Naive thymus-derived CD4-positive, alpha-beta T cell (primary cell): ENCODE data around the gene ENTREP1. TPM values are rescaled to one million over a fixed set of nuclear protein-coding genes. Genes with fewer than 3 reads are reported as not detected.

Source experiments
- ATAC-seq: fragments of 150-1000 bp; cut with Tn5 transposase; 2 replicates; pipeline ENCODE4 v1.10.0; 2021; ENCODE audit warnings: mild to moderate bottlenecking, moderate library complexity
- CTCF ChIA-PET: fragments of 350-600 bp; sonication (Branson Sonifier 250); formaldehyde crosslinking; loops from one replicate; lab custom pipeline; 2021; ENCODE audit warnings: antibody characterized with exemption; lab: Charles Lee
- POLR2A ChIA-PET: fragments of 350-600 bp; sonication (Branson Sonifier 250); formaldehyde crosslinking; loops from one replicate; lab custom pipeline; 2021; ENCODE audit warnings: antibody characterized with exemption, inconsistent platforms; lab: Charles Lee
- DNase-seq, 9 donors: peaks; one replicate each; pipeline versions ENCODE4 v3.0.0 to v3.0.0-alpha.2; 2020 to 2022; ENCODE audit warnings: mixed read lengths in 1 of 9
- H3K27ac ChIP-seq: one replicate; pipeline ENCODE4 v1.7.0; 2013; ENCODE audit warnings: mild to moderate bottlenecking, low read depth, low read length, moderate library complexity
- H3K27me3 ChIP-seq, 2 donors: one replicate each; pipeline ENCODE4 v1.7.0; 2013; ENCODE audit warnings: low read length in 2 of 2, mild to moderate bottlenecking in 2 of 2, moderate library complexity in 2 of 2; ENCODE audit not compliant: control insufficient read depth in 2 of 2, insufficient read depth in 2 of 2
- H3K36me3 ChIP-seq, 3 experiments: 1 replicate in 2 of 3; 2 replicates in 1 of 3; pipeline ENCODE4 v1.7.0; 2013; ENCODE audit warnings: low read length in 3 of 3, mild to moderate bottlenecking in 3 of 3, moderate library complexity in 1 of 3; ENCODE audit not compliant: insufficient read depth in 3 of 3, control insufficient read depth in 2 of 3
- H3K4me1 ChIP-seq, 2 donors: one replicate each; pipeline ENCODE4 v1.7.0; 2013; ENCODE audit warnings: low read length in 2 of 2, mild to moderate bottlenecking in 2 of 2, moderate library complexity in 1 of 2; ENCODE audit not compliant: control insufficient read depth in 2 of 2, insufficient read depth in 2 of 2
- H3K4me3 ChIP-seq: 2 replicates; pipeline ENCODE4 v1.7.0; 2013; ENCODE audit warnings: mild to moderate bottlenecking, low read length
- H3K9me3 ChIP-seq, 3 experiments: 1 replicate in 2 of 3; 2 replicates in 1 of 3; pipeline ENCODE4 v1.7.0; 2013; ENCODE audit warnings: low read length in 3 of 3; ENCODE audit not compliant: control insufficient read depth in 2 of 3
- H3K27ac Mint-ChIP-seq, 9 donors: one replicate each; pipeline ENCODE4 v1.8.0; 2020 to 2022; ENCODE audit warnings: mixed read lengths in 9 of 9, mild to moderate bottlenecking in 8 of 9, moderate library complexity in 5 of 9, inconsistent platforms in 2 of 9
- H3K27me3 Mint-ChIP-seq, 5 donors: one replicate each; pipeline ENCODE4 v1.8.0; 2021 to 2022; ENCODE audit warnings: mixed read lengths in 5 of 5, mild to moderate bottlenecking in 1 of 5
- H3K36me3 Mint-ChIP-seq, 5 donors: one replicate each; pipeline ENCODE4 v1.8.0; 2020 to 2022; ENCODE audit warnings: mixed read lengths in 5 of 5, mild to moderate bottlenecking in 3 of 5, inconsistent platforms in 1 of 5
- H3K4me1 Mint-ChIP-seq, 7 donors: one replicate each; pipeline ENCODE4 v1.8.0; 2020 to 2022; ENCODE audit warnings: mixed read lengths in 7 of 7, mild to moderate bottlenecking in 3 of 7, inconsistent platforms in 1 of 7
- H3K4me3 Mint-ChIP-seq, 10 donors: one replicate each; pipeline ENCODE4 v1.8.0; 2020 to 2022; ENCODE audit warnings: mild to moderate bottlenecking in 10 of 10, mixed read lengths in 10 of 10, moderate library complexity in 6 of 10, inconsistent platforms in 2 of 10
- H3K9me3 Mint-ChIP-seq, 11 donors: one replicate each; pipeline ENCODE4 v1.8.0; 2020 to 2022; ENCODE audit warnings: mixed read lengths in 11 of 11, mild to moderate bottlenecking in 4 of 11, inconsistent platforms in 1 of 11, moderate library complexity in 1 of 11
- intact Hi-C, 2 donors: fragments of 100-400 bp; cut with micrococcal nuclease; formaldehyde crosslinking; loops; one replicate each; pipeline ENCODE4 v1.15.1; 2023
- polyA plus RNA-seq, 2 donors: library from polyadenylated mRNA; unstranded; fragments of 300-500 nt; fragmentation: Illumina TruSeq; gene quantifications; one replicate each; pipeline ENCODE4 v1.2.3, GENCODE V29; 2021
- total RNA-seq, 6 experiments: library from RNA in 5 of 6; stranded (reverse) in 5 of 6; gene quantifications; 1 replicate in 5 of 6; 2 replicates in 1 of 6; pipeline ENCODE4 v1.2.3 and lab custom pipeline; 2021 to 2026

ENTREP1 gene
- total and polyA plus RNA-seq, 7 experiments from 2014 or later: not detected

DNA sequence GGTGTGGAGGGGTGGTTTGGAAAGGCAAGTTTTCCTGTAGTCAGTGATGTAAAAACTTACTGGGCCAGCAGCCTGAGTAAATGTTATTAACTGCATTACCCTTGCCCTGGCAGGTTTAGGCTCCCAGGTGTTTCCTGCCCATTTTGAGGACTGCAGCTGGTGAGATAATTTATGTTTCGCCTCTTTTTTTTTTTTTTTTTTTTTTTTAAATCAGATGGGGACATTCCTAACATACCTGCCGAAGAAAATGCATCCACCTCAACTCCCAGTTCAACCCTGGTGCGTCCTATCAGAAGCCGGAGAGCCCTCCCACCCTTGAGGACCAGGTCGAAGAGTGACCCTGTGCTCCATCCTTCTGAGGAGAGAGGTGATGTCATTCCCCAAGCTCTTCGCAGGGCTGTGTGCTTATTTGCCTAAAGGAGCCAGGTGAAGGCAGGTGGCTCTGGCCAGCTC lies 60.6 kb downstream of the ENTREP1 start:
- Histone ChIP-seq H3K4me3 (no peak overlapping the region), H3K27ac (no peak overlapping the region), H3K9me3 (no peaks in the 10 kb centered on the region), H3K27me3 (no peaks in the 10 kb centered on the region), H3K36me3 (no peaks in the 10 kb centered on the region), H3K4me1 (no peaks in the 10 kb centered on the region)
- Mint-ChIP-seq H3K4me3 (no peak overlapping the region), H3K36me3 (no peaks in the 10 kb centered on the region), H3K27me3 (peaks cover 4 to 22% (median 19%) of the 10 kb centered on the region in 5 donors), H3K4me1 (no peaks in the 10 kb centered on the region), H3K27ac (no peak overlapping the region), H3K9me3 (no peaks in the 10 kb centered on the region)
- DNase-seq: no peak
- POLR2A ChIA-PET: no interaction called here
- intact Hi-C loops: no loop called here
- CTCF ChIA-PET: no interaction called here
- no peak for ATAC-seq

DNA sequence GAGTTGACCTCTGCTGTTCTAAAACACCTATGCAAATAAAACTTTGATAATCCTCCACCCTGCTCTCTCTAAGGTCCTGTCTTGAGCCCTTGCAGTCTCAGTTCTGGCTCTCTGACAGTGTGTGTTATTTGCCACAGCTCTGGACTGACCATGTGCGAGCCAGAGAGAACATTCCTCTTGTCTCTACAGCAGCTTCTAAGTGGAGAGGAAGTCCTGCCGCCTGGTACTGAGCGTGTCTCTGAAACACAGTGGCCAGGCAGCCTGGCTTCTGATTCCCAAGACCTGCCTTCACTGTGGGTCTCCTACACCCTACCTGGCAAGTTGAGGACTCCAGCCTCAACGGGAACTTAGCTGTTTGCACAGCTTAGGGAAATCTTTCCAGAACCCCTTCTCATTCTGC lies 61.6 kb downstream of the ENTREP1 start:
- intact Hi-C loops: no loop called here

DNA sequence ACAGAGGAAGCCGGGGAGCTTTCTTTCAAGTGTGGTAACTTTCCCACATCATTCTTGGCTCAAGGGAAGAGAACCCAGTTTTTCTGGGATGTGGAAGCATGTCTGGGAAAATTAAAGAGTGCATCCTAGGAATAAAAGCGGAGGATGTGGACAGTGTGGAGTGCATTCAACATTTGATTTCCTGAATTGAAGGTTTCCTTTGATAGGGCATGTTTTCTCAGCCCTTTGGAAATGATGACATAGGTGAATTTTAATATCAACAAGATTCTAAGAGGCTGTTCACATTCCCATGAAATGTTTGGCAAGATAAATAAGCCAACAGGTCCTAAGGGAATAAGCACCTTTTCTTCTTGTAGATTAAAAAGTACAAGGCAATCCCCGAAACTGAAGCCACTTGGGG lies 63.6 kb downstream of the ENTREP1 start:
- Mint-ChIP-seq H3K27me3 (peaks cover 4 to 26% (median 13%) of the 10 kb centered on the region in 5 donors), H3K4me3 (no peak overlapping the region), H3K27ac (no peak overlapping the region), H3K36me3 (no peaks in the 10 kb centered on the region), H3K4me1 (no peaks in the 10 kb centered on the region), H3K9me3 (no peaks in the 10 kb centered on the region)
- Histone ChIP-seq H3K4me3 (no peak overlapping the region), H3K9me3 (no peaks in the 10 kb centered on the region), H3K36me3 (no peaks in the 10 kb centered on the region), H3K27ac (no peak overlapping the region), H3K4me1 (no peaks in the 10 kb centered on the region), H3K27me3 (no peaks in the 10 kb centered on the region)
- no peak for DNase-seq
- ATAC-seq: no peak
- ChIA-PET CTCF (no interaction called here), POLR2A (no interaction called here)
- intact Hi-C loops: no loop called here

More for the DNA sequence above, 61.6 kb downstream of the ENTREP1 start:
- DNase-seq (no peak), ATAC-seq (no peak)
- Mint-ChIP-seq H3K27me3 (peaks cover 4 to 26% (median 19%) of the 10 kb centered on the region in 5 donors), H3K9me3 (no peaks in the 10 kb centered on the region), H3K36me3 (no peaks in the 10 kb centered on the region), H3K4me1 (no peaks in the 10 kb centered on the region), H3K27ac (no peak overlapping the region), H3K4me3 (no peak overlapping the region)
- no peaks in the 10 kb centered on the region for H3K36me3 ChIP-seq
- H3K4me1 ChIP-seq: no peaks in the 10 kb centered on the region
- no peak overlapping the region for H3K4me3 ChIP-seq
- no peaks in the 10 kb centered on the region for H3K9me3 ChIP-seq
- CTCF ChIA-PET: no interaction called here
- POLR2A ChIA-PET: no interaction called here
- H3K27ac ChIP-seq: no peak overlapping the region
- H3K27me3 ChIP-seq: no peaks in the 10 kb centered on the region

DNA sequence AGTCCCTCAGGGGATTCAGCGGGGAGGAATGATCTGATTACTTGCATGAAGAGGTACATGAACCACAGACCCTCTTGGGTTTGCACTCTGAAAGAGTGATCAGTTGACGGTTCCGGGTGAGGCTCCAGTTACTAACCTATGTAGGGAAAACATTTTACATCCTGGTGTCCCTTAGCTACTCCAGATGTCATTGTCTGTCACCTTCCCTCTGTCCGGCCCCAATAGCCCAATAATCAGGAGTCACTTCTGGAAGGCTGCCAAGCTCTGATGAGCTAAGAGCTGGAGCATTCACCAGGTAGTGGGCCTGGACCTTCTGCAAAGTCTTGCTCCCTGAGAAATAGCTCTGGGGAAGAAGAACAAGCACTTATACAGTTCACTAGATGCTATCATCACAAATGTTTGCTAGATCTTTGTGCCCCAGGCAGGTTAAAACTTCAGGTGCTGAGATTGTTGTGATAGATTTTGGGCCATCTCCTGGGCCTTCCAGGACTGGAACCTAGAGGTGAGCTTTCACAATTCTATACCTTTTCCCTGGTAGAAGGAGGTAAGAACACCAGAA lies 64.5 kb downstream of the ENTREP1 start:
- intact Hi-C loops: no loop called here
- H3K27ac Mint-ChIP-seq: no peak overlapping the region
- no peaks in the 10 kb centered on the region for H3K36me3 Mint-ChIP-seq
- ChIA-PET POLR2A (interaction anchor here (0.7 kb wide), 1 partner anchor 93 kb away, joined by 3 read pairs; no protein-coding TSS in a partner anchor), CTCF (no interaction called here)
- Histone ChIP-seq H3K4me1 (no peaks in the 10 kb centered on the region), H3K4me3 (no peak overlapping the region), H3K9me3 (no peaks in the 10 kb centered on the region), H3K36me3 (no peaks in the 10 kb centered on the region), H3K27me3 (no peaks in the 10 kb centered on the region), H3K27ac (no peak overlapping the region)
- no peak overlapping the region for H3K4me3 Mint-ChIP-seq
- no peaks in the 10 kb centered on the region for H3K4me1 Mint-ChIP-seq
- H3K9me3 Mint-ChIP-seq: no peaks in the 10 kb centered on the region
- ATAC-seq: no peak
- no peak for DNase-seq
- peaks cover 4 to 23% (median 13%) of the 10 kb centered on the region in 5 donors for H3K27me3 Mint-ChIP-seq

DNA sequence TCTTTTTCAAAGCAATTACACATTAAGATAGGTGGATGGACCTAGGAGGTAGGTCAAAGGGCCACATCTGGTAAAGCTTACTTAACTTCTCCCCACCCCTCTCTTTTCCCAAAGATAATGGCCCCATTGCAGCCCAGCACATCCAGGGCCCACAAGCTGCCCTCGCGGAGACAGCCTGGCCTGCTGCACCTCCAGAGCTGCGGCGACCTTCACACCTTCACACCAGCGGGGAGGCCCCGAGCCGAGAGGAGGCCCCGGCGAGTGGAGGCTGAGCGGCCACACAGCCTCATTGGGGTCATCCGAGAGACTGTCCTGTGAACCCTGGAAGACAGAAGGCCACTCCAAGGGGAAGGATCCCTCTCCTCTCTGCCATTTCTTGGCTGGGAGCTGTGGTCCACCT lies 66.5 kb downstream of the ENTREP1 start:
- Histone ChIP-seq H3K27me3 (no peaks in the 10 kb centered on the region), H3K36me3 (no peaks in the 10 kb centered on the region), H3K4me3 (no peak overlapping the region), H3K4me1 (no peaks in the 10 kb centered on the region), H3K27ac (no peak overlapping the region), H3K9me3 (no peaks in the 10 kb centered on the region)
- H3K4me3 Mint-ChIP-seq: no peak overlapping the region
- DNase-seq (no peak), ATAC-seq (no peak)
- intact Hi-C loops: no loop called here
- POLR2A ChIA-PET: no interaction called here
- CTCF ChIA-PET: no interaction called here
- H3K27me3 Mint-ChIP-seq: peaks cover 0 to 18% (median 13%) of the 10 kb centered on the region in 5 donors
- no peaks in the 10 kb centered on the region for H3K9me3 Mint-ChIP-seq
- no peak overlapping the region for H3K27ac Mint-ChIP-seq
- H3K4me1 Mint-ChIP-seq: no peaks in the 10 kb centered on the region
- H3K36me3 Mint-ChIP-seq: no peaks in the 10 kb centered on the region

DNA sequence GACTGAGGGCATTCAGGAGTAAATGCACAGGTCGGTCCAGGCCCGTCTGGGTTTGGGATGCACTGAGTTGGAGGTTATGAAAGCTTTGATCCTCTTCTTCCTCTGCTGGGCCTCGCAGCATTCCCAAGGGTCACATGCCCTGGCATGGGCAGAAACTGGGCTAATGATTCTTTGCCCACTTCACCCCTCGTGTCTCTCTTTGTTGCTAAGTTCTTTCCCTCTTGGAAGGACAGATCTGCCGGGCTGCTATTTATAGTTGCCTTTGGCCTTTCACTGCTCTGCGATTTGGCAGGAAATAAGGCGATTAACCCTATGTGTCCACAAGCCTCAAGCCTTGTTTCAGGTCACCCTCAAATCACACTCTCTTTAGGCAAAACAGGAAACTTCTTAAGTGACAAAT lies 66.9 kb downstream of the ENTREP1 start:
- intact Hi-C loops: no loop called here
- CTCF ChIA-PET: no interaction called here
- no peaks in the 10 kb centered on the region for H3K36me3 Mint-ChIP-seq
- DNase-seq (no peak), ATAC-seq (no peak)
- H3K4me3 Mint-ChIP-seq: no peak overlapping the region
- Histone ChIP-seq H3K27me3 (no peaks in the 10 kb centered on the region), H3K4me3 (no peak overlapping the region), H3K36me3 (no peaks in the 10 kb centered on the region), H3K27ac (no peak overlapping the region), H3K9me3 (no peaks in the 10 kb centered on the region), H3K4me1 (no peaks in the 10 kb centered on the region)
- H3K9me3 Mint-ChIP-seq: no peaks in the 10 kb centered on the region
- no peaks in the 10 kb centered on the region for H3K4me1 Mint-ChIP-seq
- POLR2A ChIA-PET: no interaction called here
- H3K27me3 Mint-ChIP-seq: peaks cover 0 to 14% (median 11%) of the 10 kb centered on the region in 5 donors
- no peak overlapping the region for H3K27ac Mint-ChIP-seq

DNA sequence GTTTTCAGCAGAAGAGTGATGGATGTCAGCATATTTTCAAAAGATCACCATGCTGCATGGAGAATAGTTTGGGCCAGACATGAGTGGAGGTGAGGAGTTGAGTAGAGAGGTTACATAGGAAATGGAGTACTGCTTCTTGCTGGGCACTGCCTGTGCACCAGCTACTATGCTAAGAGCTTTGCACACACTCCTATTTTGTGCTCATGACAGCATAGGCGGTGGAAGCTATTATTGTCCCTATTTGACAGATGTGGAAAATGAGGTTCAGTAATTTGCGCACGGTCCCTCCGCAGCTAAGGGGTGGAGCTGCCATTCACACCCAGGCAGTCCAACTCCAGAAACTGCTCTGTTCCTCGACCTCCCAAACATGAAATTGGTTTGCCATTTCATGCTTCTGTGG lies 67.8 kb downstream of the ENTREP1 start:
- Mint-ChIP-seq H3K9me3 (no peaks in the 10 kb centered on the region), H3K27me3 (peaks cover under 1 to 14% (median 8%) of the 10 kb centered on the region in 5 donors), H3K27ac (no peak overlapping the region), H3K4me1 (no peaks in the 10 kb centered on the region), H3K4me3 (no peak overlapping the region), H3K36me3 (no peaks in the 10 kb centered on the region)
- Histone ChIP-seq H3K4me3 (no peak overlapping the region), H3K27ac (no peak overlapping the region), H3K27me3 (no peaks in the 10 kb centered on the region), H3K9me3 (no peaks in the 10 kb centered on the region), H3K36me3 (no peaks in the 10 kb centered on the region), H3K4me1 (no peaks in the 10 kb centered on the region)
- DNase-seq (no peak), ATAC-seq (no peak)
- POLR2A ChIA-PET: no interaction called here
- intact Hi-C loops: no loop called here
- CTCF ChIA-PET: no interaction called here
